Fibroblast of skin of abdomen (primary cell): ENCODE data around the gene ODAD2. TPM values are rescaled to one million over a fixed set of nuclear protein-coding genes. Genes with fewer than 3 reads are reported as not detected.
"Not testable (repeated sequence)": the region's sequence is repeated elsewhere in the genome, so short reads cannot be mapped to it uniquely, and the experiment has no call there.

Source experiments
- DNase-seq: peaks from one replicate; pipeline ENCODE4 v3.0.0-alpha.2; 2013
- polyA plus RNA-seq, 2 experiments: library from polyadenylated mRNA; unstranded; fragments of 120-200 nt; gene quantifications; one replicate each; pipeline ENCODE4 v1.2.1, GENCODE V29; 2013; ENCODE audit not compliant: insufficient read length in 2 of 2

ODAD2 gene
- 1.8 TPM for polyA plus RNA-seq (2013, experiment 1 of 2; ENCODE audit: insufficient read length)
- 0.73 TPM for polyA plus RNA-seq (2013, experiment 2 of 2; ENCODE audit: insufficient read length)

GRCh38 chr10:27998954-27999275 is at the start of gene ODAD2:
Gene ODAD2 (minus strand): TSS chr10:27999079. CDS start chr10:27995142, 3,937 bp downstream.
- no peak for DNase-seq

GRCh38 chr10:28047061-28047460 is 48.2 kb upstream of the ODAD2 start:
- no peak for DNase-seq

- DNase-seq = no peak
Observed at GRCh38 chr10:28046579-28046978, 47.7 kb upstream of the ODAD2 start.

GRCh38 chr10:28043941-28044340 is 45.1 kb upstream of the ODAD2 start:
- DNase-seq = no peak

- peak; percentile 31 for DNase-seq
Observed at GRCh38 chr10:28036587-28036986, 37.7 kb upstream of the ODAD2 start.

GRCh38 chr10:28020993-28021982 is 22.4 kb upstream of the ODAD2 start:
- DNase-seq = no peak

- peak; percentile 61 for DNase-seq
Observed at GRCh38 chr10:28020080-28020860, 21.4 kb upstream of the ODAD2 start.

GRCh38 chr10:28014651-28015050 is 15.8 kb upstream of the ODAD2 start:
- DNase-seq = no peak

GRCh38 chr10:28012990-28013515 is 14.2 kb upstream of the ODAD2 start:
- DNase-seq = no peak

- DNase-seq = no peak
Observed at GRCh38 chr10:28010821-28011220, 11.9 kb upstream of the ODAD2 start.

GRCh38 chr10:28008054-28008453 is 9.2 kb upstream of the ODAD2 start:
- DNase-seq = no peak

GRCh38 chr10:28001353-28001752 is 2.5 kb upstream of the ODAD2 start:
- no peak for DNase-seq

GRCh38 chr10:27998178-27998953 is 513 bp downstream of the ODAD2 start:
- peak; percentile 28 for DNase-seq

GRCh38 chr10:27997865-27998177 is 1.1 kb downstream of the ODAD2 start:
- DNase-seq = no peak

- DNase-seq = peak; percentile 8
Observed at GRCh38 chr10:27995311-27995710, 3.6 kb downstream of the ODAD2 start.

- not testable (repeated sequence) for DNase-seq
Observed at GRCh38 chr10:27989357-27989756, 9.5 kb downstream of the ODAD2 start.

GRCh38 chr10:27986821-27987220 is 12.1 kb downstream of the ODAD2 start:
- DNase-seq = no peak

- DNase-seq = no peak
Observed at GRCh38 chr10:27982875-27983543, 15.9 kb downstream of the ODAD2 start.

GRCh38 chr10:27981744-27982143 is 17.1 kb downstream of the ODAD2 start:
- no peak for DNase-seq

GRCh38 chr10:27970795-27971194 is 28.1 kb downstream of the ODAD2 start:
- DNase-seq = not testable (repeated sequence)

- not testable (repeated sequence) for DNase-seq
Observed at GRCh38 chr10:27969931-27970330, 28.9 kb downstream of the ODAD2 start.
